Measurements from ENCODE around the gene STPG2. TPM values are rescaled to one million over a fixed set of nuclear protein-coding genes. Genes with fewer than 3 reads are reported as not detected.
A peak's percentile ranks its signal among the peaks of the same experiment; 100 is the strongest.

Gene STPG2
- total and polyA plus RNA-seq, 10 of the 15 experiments (the other 5 are each of a cell fraction or from before 2014, with no cell fraction given): 0.13 to 0.24 TPM; not detected in 8

DNA sequence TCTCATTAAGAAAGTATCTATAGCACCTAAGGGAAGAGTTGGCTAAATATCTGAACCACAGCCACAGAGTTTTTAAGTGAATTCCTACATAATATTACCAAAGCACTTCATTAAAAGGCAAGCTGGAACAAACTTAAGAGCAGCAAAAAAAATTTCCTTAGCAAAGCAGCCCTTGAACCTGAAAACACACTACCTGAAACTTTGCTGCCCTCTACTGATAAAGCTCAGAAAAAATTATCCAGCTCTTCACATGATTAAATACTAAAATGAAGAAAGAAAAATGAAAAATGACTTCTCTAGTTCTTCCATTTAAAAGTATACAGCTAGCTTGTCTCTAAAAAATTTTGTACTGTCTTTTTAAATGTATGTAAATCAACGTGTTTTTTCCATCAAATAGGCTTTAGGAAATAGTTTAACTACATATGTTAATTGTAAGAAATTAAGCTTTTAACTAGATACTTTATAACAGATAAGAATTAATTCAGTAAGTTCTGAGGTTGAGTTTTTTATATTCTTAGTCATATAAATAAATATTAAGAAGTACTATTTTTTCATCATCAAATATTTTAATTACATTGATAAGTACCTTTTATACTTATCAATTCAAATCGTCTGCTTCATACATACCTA lies 156.1 kb downstream of the STPG2 start:
- TF ChIP-seq RAD21 (IDR thresholded peaks at IDR 0.05; ENCODE audit: insufficient read depth, low read depth, low read length) (peak; percentile 73), SMC3 (IDR thresholded peaks at IDR 0.05; ENCODE audit: borderline replicate concordance, low read length) (peak; percentile 21; the same call in 1 of the 2 replicates)
- TF ChIP-seq, protein P1, sequence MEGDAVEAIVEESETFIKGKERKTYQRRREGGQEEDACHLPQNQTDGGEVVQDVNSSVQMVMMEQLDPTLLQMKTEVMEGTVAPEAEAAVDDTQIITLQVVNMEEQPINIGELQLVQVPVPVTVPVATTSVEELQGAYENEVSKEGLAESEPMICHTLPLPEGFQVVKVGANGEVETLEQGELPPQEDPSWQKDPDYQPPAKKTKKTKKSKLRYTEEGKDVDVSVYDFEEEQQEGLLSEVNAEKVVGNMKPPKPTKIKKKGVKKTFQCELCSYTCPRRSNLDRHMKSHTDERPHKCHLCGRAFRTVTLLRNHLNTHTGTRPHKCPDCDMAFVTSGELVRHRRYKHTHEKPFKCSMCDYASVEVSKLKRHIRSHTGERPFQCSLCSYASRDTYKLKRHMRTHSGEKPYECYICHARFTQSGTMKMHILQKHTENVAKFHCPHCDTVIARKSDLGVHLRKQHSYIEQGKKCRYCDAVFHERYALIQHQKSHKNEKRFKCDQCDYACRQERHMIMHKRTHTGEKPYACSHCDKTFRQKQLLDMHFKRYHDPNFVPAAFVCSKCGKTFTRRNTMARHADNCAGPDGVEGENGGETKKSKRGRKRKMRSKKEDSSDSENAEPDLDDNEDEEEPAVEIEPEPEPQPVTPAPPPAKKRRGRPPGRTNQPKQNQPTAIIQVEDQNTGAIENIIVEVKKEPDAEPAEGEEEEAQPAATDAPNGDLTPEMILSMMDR (IDR thresholded peaks at IDR 0.05 in 2 of 3, conservative IDR thresholded peaks at IDR 0.05 in 1 of 3; ENCODE audit: control insufficient read depth in 2 of 3, extremely low read depth in 1 of 3, insufficient read depth in 1 of 3, low read depth in 3 of 3, low read length in 3 of 3): peak; percentile 32 to 43 (median 34); a peak in 4 of 6 replicates
- TF ChIP-seq, protein P2, sequence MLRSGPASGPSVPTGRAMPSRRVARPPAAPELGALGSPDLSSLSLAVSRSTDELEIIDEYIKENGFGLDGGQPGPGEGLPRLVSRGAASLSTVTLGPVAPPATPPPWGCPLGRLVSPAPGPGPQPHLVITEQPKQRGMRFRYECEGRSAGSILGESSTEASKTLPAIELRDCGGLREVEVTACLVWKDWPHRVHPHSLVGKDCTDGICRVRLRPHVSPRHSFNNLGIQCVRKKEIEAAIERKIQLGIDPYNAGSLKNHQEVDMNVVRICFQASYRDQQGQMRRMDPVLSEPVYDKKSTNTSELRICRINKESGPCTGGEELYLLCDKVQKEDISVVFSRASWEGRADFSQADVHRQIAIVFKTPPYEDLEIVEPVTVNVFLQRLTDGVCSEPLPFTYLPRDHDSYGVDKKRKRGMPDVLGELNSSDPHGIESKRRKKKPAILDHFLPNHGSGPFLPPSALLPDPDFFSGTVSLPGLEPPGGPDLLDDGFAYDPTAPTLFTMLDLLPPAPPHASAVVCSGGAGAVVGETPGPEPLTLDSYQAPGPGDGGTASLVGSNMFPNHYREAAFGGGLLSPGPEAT (IDR thresholded peaks at IDR 0.05; ENCODE audit: low read depth): no peak
- in situ Hi-C loops (cut with MboI): no loop called here
- H3K36me3 ChIP-seq (ENCODE audit: control insufficient read depth in 2 of 2, insufficient read depth in 2 of 2, low read length in 1 of 2): no peaks in the 10 kb centered on the region
- RAD21 ChIA-PET (ENCODE audit: unreplicated experiment): interaction anchor here (0.7 to 1.0 kb wide), 3 partner anchors 14 to 1817 kb away, joined by 3 read pairs; no protein-coding TSS in a partner anchor
- DNase-seq (ENCODE audit: low read depth, low spot score) (no peak), ATAC-seq (0 out of 3 replicates have a peak, but pooled peaks have one; percentile 38), FAIRE-seq (peak; percentile 27)
- SMC1A ChIA-PET (ENCODE audit: uncharacterized antibody, unreplicated experiment): interaction anchor here (0.7 to 0.9 kb wide), 2 partner anchors 10 to 938 kb away, joined by 3 read pairs; no protein-coding TSS in a partner anchor
- H3K27me3 ChIP-seq (replicated peaks in 1 of 2; ENCODE audit: control insufficient read depth in 2 of 2, insufficient read depth in 2 of 2, low read length in 1 of 2): no peaks in the 10 kb centered on the region
- H3K9ac ChIP-seq (ENCODE audit: control insufficient read depth, insufficient read depth, low read length): no peak overlapping the region
- intact Hi-C loops (cut with micrococcal nuclease; ENCODE audit: unreplicated experiment): no loop called here
- POLR2A ChIA-PET: no interaction called here
- no peak overlapping the region for H3K27ac ChIP-seq (ENCODE audit: control insufficient read depth, insufficient read depth)
- no peaks in the 10 kb centered on the region for H4K20me1 ChIP-seq (ENCODE audit: control insufficient read depth, insufficient read depth)
- 0% methylated on average over 2 of the region's 2 CpGs for WGBS (ENCODE audit: insufficient coverage, insufficient replicate concordance, low lambda C conversion rate, missing lambda C conversion rate)
- H3K4me3 ChIP-seq: no peak overlapping the region
- CTCF ChIA-PET: interaction anchor here (1.1 kb wide), 1 partner anchor 10 kb away, joined by 9 read pairs; no protein-coding TSS in a partner anchor
- no peak overlapping the region for H2AFZ ChIP-seq (ENCODE audit: control insufficient read depth, low read depth, low read length)
- no peaks in the 10 kb centered on the region for H3K79me2 ChIP-seq (ENCODE audit: control insufficient read depth, insufficient read depth, low read length)
- no peaks in the 10 kb centered on the region for H3K9me3 ChIP-seq (replicated peaks; ENCODE audit: control insufficient read depth, insufficient read depth, low read length)
- H3K4me2 ChIP-seq (ENCODE audit: control insufficient read depth, insufficient read depth): no peak overlapping the region
- no peaks in the 10 kb centered on the region for H3K4me1 ChIP-seq (ENCODE audit: control insufficient read depth, insufficient read depth, low read length)
- BruUV-seq (replicated peaks): no TSS peak
